PFSK-1 (cell line): ENCODE results near the gene TSEN34. TPM values are rescaled to one million over a fixed set of nuclear protein-coding genes. Genes with fewer than 3 reads are reported as not detected.

Experiments
- FOXP2 ChIP-seq: optimal IDR thresholded peaks from 2 replicates; pipeline ENCODE3; 2011; ENCODE audit warnings: borderline replicate concordance, control low read depth, inconsistent platforms; ENCODE audit not compliant: insufficient read depth; ENCODE audit errors: extremely low read length, extremely low read depth
- POLR2AphosphoS5 ChIP-seq: IDR thresholded peaks from 2 replicates; pipeline ENCODE4 v1.6.1; 2012; ENCODE audit warnings: low read depth, mild to moderate bottlenecking, control low read depth, low read length, moderate library complexity
- REST ChIP-seq, 2 experiments: IDR thresholded peaks; 2 replicates each; pipeline versions ENCODE4 v1.6.1 to v1.8.0; 2011 to 2012; ENCODE audit warnings: low read depth in 2 of 2, low read length in 2 of 2, control low read depth in 1 of 2, inconsistent platforms in 1 of 2, mild to moderate bottlenecking in 1 of 2, moderate library complexity in 1 of 2; ENCODE audit not compliant: insufficient read depth in 1 of 2
- SIN3A ChIP-seq: IDR thresholded peaks from 2 replicates; pipeline ENCODE4 v1.6.1; 2012; ENCODE audit warnings: mild to moderate bottlenecking, low read length, moderate library complexity, borderline replicate concordance; ENCODE audit not compliant: insufficient read depth
- TAF1 ChIP-seq: IDR thresholded peaks from 2 replicates; pipeline ENCODE4 v1.6.1; 2012; ENCODE audit warnings: low read length, control low read depth, borderline replicate concordance; ENCODE audit not compliant: insufficient read depth
- polyA plus RNA-seq: library from polyadenylated mRNA; unstranded; fragments of >200 nt; gene quantifications from one replicate; pipeline ENCODE4 v1.2.1, GENCODE V29; 2012; ENCODE audit warnings: low read depth, missing spikeins; ENCODE audit not compliant: insufficient read length

TSEN34 gene
- polyA plus RNA-seq = 80.0 TPM

GRCh38 chr19:54191011-54191810 lies at the start of gene TSEN34:
TSEN34 (plus strand) TSS chr19:54191308; CDS start chr19:54191365, 57 bp downstream.
- TF ChIP-seq TAF1 (0 out of 2 replicates have a peak, but pooled peaks have one; percentile 55), POLR2AphosphoS5 (peak; percentile 71), FOXP2 (no peak), REST (IDR thresholded peaks at IDR 0.05; ENCODE audit: insufficient read depth in 1 of 2, low read depth in 2 of 2, low read length in 2 of 2) (no peak), SIN3A (no peak; the same call in 1 of the 2 replicates)

DNA sequence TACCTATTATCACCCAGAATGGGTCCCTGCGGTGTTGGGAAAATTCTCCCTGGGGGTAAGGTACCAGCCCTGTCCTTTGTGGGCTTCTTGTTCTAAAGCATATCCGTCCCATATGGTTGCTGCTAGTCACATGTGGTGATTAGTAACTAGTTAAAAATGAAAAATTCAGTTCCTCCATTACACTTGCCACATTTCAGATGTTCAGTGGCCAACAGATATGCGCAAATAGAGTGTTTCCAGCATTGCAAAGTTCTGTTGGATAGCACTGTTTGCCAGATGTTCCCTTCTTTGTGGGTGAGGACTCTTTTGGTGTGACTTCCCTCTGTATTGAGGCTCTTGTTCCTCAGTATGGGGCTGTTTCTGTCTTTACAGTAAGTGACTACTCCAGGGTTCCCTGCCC lies 49.8 kb upstream of the TSEN34 start:
- no peak for TF ChIP-seq SIN3A
- no peak for TF ChIP-seq TAF1
- TF ChIP-seq REST (IDR thresholded peaks at IDR 0.05; ENCODE audit: insufficient read depth in 1 of 2, low read depth in 2 of 2, low read length in 2 of 2) = no peak
- no peak for TF ChIP-seq POLR2AphosphoS5
- TF ChIP-seq FOXP2 = no peak

- TF ChIP-seq TAF1 (no peak), SIN3A (no peak), FOXP2 (no peak), POLR2AphosphoS5 (no peak), REST (IDR thresholded peaks at IDR 0.05; ENCODE audit: insufficient read depth in 1 of 2, low read depth in 2 of 2, low read length in 2 of 2) (no peak)
These were observed 48.8 kb upstream of the TSEN34 start for GRCh38 chr19:54142166-54142780.

DNA sequence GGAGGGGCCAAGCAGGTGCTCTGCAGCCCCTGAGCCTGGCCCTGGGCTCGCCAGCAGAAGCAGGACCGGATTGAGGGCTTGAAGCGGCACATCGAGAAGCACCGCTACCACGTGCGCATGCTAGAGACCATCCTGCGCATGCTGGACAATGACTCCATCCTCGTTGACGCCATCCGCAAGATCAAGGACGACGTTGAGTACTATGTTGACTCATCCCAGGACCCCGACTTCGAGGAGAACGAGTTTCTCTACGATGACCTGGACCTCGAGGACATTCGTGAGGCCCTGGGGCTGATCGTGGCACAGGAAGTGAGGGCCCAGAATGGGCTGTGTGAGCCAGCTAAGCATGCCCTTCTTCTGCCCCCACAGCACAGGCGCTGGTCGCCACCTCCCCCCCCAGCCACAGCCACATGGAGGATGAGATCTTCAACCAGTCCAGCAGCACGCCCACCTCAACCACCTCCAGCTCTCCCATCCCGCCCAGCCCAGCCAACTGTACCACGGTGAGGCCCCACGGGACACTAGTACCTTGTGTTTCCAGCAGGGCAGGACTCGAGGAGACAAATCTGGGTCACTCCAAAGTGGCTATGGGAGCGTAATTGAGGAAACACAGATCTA lies 45.5 kb upstream of the TSEN34 start:
- TF ChIP-seq TAF1 (no peak), POLR2AphosphoS5 (no peak), REST (IDR thresholded peaks at IDR 0.05; ENCODE audit: insufficient read depth in 1 of 2, low read depth in 2 of 2, low read length in 2 of 2) (no peak), FOXP2 (no peak), SIN3A (no peak)
